Thyroid gland (tissue), 4 donors: ENCODE data around the gene PTPN9. TPM values are rescaled to one million over a fixed set of nuclear protein-coding genes. Genes with fewer than 3 reads are reported as not detected.

Experiments used
- DNase-seq, 2 donors: peaks; one replicate each; pipeline ENCODE4 v3.0.0-alpha.2; 2019
- H3K27ac ChIP-seq, 3 donors: fragments of 200-600 bp; sonication (generic); 1 replicate in 2 of 3; 2 replicates in 1 of 3; pipeline ENCODE4 v1.5.1; 2016 to 2019; ENCODE audit warnings: mild to moderate bottlenecking in 1 of 3, moderate library complexity in 1 of 3
- H3K27me3 ChIP-seq: fragments of 200-600 bp; sonication (generic); one replicate; pipeline ENCODE4 v1.5.1; 2019
- H3K36me3 ChIP-seq, 2 donors: fragments of 200-600 bp; sonication (generic); one replicate each; pipeline ENCODE4 v1.5.1; 2016 to 2019
- H3K4me1 ChIP-seq, 2 donors: fragments of 200-600 bp; sonication (generic); one replicate each; pipeline ENCODE4 v1.5.1; 2017 to 2019
- H3K4me3 ChIP-seq, 3 donors: fragments of 200-600 bp; sonication (generic); replicated peaks in 1 of 3; 1 replicate in 2 of 3; 2 replicates in 1 of 3; pipeline ENCODE4 v1.5.1; 2016; ENCODE audit warnings: mild to moderate bottlenecking in 1 of 3
- H3K9me3 ChIP-seq: fragments of 200-600 bp; sonication (generic); one replicate; pipeline ENCODE4 v1.5.1; 2017
- POLR2A ChIP-seq, 2 donors: fragments of 450-650 bp; IDR thresholded peaks; one replicate each; pipeline ENCODE4 v1.6.1; 2017; ENCODE audit warnings: antibody characterized with exemption in 2 of 2, mild to moderate bottlenecking in 2 of 2, moderate library complexity in 1 of 2
- WGBS, 2 donors: methylation state at CpG; one replicate each; pipeline ENCODE4 v1.1.5; 2017; 5-methylcytosine and 5-hydroxymethylcytosine counted together
- intact Hi-C: fragments of 100-400 bp; cut with DNase I; formaldehyde crosslinking; loops from one replicate; pipeline ENCODE4 v1.15.1; 2023
- total RNA-seq, 4 donors: library from RNA; depleted of rRNA; stranded (reverse); fragments of >200 nt; gene quantifications; one replicate each; pipeline ENCODE4 v1.2.3, GENCODE V29; 2016
- TF ChIP-seq, protein P1 (sequence below), 6 experiments: fragments of 200-600 bp in 3 of 6; fragments of 450-650 bp in 3 of 6; sonication (generic) in 3 of 6; IDR thresholded peaks; one replicate each; pipeline ENCODE4 v1.5.1; 2016 to 2019; ENCODE audit warnings: antibody characterized with exemption in 6 of 6, mild to moderate bottlenecking in 2 of 6, inconsistent platforms in 1 of 6, moderate library complexity in 1 of 6

PTPN9 gene
- total RNA-seq, 4 donors from 2014 or later, result 66.4 to 83.5 (median 73.6) TPM

DNA sequence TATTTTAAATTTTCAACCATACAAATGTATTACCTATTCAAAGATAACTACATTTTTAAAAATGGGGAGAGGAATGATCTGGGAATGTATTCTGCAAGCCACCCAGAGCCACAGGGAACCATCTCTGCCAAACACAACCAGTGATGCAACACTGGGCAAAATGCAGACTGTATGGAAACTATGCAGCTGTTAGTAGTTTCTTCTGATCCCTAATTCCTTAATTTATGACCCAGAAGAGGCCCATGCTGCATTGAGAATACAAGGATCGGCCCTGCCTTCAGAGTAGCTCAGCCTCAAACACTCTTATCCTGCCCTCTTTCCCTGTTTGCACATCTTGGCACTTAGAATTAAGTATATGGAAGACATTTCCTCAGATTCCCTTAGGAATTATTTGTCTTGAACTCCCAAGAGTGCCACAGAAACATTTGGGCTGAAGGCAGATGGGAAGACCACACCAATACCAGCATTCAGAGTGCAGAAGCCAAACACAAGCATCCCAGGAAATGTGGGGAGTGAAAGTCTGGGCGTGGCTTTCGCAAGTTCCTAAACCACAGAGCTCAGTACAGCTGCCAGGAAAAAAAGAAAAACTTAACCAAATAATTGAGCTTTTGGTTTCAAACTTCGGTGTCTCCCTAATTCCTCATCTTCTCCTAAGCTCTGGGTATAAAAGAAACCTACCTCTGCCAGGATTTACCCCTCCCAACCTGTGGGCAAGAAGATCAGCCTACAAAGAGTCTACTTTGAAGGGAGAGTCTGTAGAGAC, 41.1 kb upstream of the PTPN9 start:
- TF ChIP-seq, protein P1, sequence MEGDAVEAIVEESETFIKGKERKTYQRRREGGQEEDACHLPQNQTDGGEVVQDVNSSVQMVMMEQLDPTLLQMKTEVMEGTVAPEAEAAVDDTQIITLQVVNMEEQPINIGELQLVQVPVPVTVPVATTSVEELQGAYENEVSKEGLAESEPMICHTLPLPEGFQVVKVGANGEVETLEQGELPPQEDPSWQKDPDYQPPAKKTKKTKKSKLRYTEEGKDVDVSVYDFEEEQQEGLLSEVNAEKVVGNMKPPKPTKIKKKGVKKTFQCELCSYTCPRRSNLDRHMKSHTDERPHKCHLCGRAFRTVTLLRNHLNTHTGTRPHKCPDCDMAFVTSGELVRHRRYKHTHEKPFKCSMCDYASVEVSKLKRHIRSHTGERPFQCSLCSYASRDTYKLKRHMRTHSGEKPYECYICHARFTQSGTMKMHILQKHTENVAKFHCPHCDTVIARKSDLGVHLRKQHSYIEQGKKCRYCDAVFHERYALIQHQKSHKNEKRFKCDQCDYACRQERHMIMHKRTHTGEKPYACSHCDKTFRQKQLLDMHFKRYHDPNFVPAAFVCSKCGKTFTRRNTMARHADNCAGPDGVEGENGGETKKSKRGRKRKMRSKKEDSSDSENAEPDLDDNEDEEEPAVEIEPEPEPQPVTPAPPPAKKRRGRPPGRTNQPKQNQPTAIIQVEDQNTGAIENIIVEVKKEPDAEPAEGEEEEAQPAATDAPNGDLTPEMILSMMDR (IDR thresholded peaks at IDR 0.05), result no peak
- no peak for TF ChIP-seq POLR2A (IDR thresholded peaks at IDR 0.05)
- Histone ChIP-seq H3K27ac (peak overlapping the region in 1 of 3 donors; percentile 52), H3K4me3 (no peak overlapping the region), H3K9me3 (no peaks in the 10 kb centered on the region), H3K27me3 (no peaks in the 10 kb centered on the region), H3K4me1 (no peaks in the 10 kb centered on the region), H3K36me3 (peaks cover 14 to 26% of the 10 kb centered on the region in 2 donors)
- no peak for DNase-seq
- 53 to 73% methylated on average over 4 of the region's 4 CpGs for WGBS, 2 donors
- intact Hi-C loops, result no loop called here

DNA sequence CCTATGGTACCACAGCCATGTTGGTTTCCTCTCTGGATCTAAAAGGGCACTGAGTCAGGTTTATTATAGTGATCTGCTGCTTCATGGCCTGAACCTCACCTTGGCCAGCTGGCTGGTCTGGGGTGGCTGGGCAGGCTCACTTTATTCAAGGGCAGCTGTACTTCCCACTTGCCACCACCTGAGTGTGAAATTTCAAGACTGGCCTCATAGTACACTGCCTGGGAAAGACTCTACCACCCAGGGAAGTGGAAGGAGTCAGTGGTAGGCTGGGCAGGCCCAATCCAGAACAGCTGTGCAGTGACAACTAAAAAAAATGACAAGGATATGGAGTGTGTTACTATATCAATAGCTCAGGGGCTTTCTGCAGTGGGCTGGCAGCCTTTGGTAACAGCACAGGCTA, 37.7 kb upstream of the PTPN9 start:
- Histone ChIP-seq H3K27me3 (no peaks in the 10 kb centered on the region), H3K36me3 (peaks cover 14 to 45% of the 10 kb centered on the region in 2 donors), H3K9me3 (no peaks in the 10 kb centered on the region), H3K27ac (no peak overlapping the region), H3K4me1 (no peaks in the 10 kb centered on the region), H3K4me3 (no peak overlapping the region)
- DNase-seq, result no peak
- intact Hi-C loops, result no loop called here
- no peak for TF ChIP-seq POLR2A (IDR thresholded peaks at IDR 0.05)
- TF ChIP-seq, protein P1 (IDR thresholded peaks at IDR 0.05), result no peak

DNA sequence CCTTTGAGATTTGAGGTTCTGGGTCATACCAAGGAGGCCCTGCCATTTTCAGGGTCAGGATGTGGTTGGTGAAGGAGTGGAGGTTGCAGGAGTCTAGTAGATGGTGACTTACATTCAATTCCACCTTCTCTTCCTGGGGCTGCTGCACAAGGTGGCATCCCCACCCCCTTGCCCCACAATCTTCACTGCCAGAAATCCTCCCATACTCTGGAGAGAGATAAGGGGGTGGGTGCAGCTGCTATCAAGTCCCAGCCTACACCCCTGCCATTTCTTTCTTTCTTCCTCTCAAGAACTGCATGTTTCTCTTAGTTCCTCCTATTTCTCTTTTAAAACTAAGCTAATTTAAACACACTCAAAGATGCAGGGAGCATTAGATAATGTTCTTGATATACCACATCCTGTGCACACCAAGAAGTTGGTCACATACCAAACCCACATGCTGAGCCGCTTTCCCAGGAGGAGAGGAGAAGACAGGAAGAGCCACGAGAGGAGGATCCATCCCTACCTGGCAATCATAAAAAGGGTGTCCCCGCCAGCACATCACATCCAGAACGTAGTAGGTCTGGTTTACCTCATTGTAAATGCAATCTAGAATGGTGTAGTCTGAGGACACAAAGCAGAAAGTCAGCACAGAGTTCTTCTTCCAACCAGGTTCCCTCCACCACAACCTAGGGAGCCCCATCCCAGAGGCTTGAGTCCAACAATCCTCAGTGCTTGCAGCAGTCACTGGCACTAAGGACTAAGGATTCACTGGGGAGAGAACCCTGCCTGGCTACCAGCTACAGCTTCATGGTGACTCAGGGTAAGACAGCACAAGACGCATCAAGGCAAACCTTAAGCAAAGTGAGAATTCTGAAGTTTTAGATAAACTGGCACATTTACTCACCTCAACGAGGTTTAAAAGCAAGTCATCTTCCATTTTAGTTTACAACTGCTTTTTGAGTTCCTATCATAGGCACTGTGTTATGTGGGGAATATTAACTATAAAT, 27.9 kb upstream of the PTPN9 start:
- Histone ChIP-seq H3K27ac (no peak overlapping the region), H3K27me3 (no peaks in the 10 kb centered on the region), H3K4me3 (no peak overlapping the region), H3K36me3 (peaks cover 34 to 43% of the 10 kb centered on the region in 2 donors), H3K4me1 (no peaks in the 10 kb centered on the region), H3K9me3 (no peaks in the 10 kb centered on the region)
- DNase-seq, result no peak
- WGBS, 2 donors, result 87 to 94% methylated on average over 6 of the region's 6 CpGs
- intact Hi-C loops, result no loop called here
- TF ChIP-seq, protein P1 (IDR thresholded peaks at IDR 0.05), result no peak
- no peak for TF ChIP-seq POLR2A (IDR thresholded peaks at IDR 0.05)

DNA sequence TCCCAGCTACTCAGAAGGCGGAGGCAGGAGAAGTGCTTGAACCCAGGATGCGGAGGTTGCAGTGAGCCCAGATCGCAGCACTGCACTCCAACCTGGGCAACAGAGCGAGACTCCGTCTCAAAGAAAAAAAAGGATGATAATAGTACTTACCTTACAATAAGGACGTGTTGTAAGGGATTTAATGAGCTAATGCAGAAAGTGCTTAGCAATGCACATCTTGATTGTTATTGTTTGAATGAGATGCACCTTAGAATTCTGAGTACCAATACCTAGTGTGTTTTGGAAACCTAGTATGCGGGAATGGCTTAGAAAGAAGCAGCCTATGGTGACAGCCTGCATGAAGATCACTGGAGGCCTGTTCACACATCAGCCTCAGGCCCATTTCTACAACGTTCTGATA, 26.9 kb upstream of the PTPN9 start:
- intact Hi-C loops, result no loop called here
- H3K27ac ChIP-seq, result no peak overlapping the region
- H3K4me1 ChIP-seq, result peaks cover 0 to 4% of the 10 kb centered on the region in 2 donors
- no peaks in the 10 kb centered on the region for H3K27me3 ChIP-seq
- H3K9me3 ChIP-seq, result no peaks in the 10 kb centered on the region
- no peak for TF ChIP-seq POLR2A (IDR thresholded peaks at IDR 0.05)
- TF ChIP-seq, protein P1 (IDR thresholded peaks at IDR 0.05), result no peak
- DNase-seq, result no peak
- no peak overlapping the region for H3K4me3 ChIP-seq
- peaks cover 34 to 43% of the 10 kb centered on the region in 2 donors for H3K36me3 ChIP-seq
- WGBS, 2 donors, result 95 to 97% methylated on average over 8 of the region's 8 CpGs
